Neural progenitor cell (in vitro differentiated cells): ENCODE results near the gene PWWP2B.

Experiments used
- EZH2 ChIP-seq: fragments of 200-600 bp; sonication (generic); IDR thresholded peaks from 2 replicates; pipeline ENCODE4 v1.6.1; 2017; ENCODE audit warnings: antibody characterized with exemption, mild to moderate bottlenecking, moderate library complexity
- EZH2phosphoT487 ChIP-seq: fragments of 200-600 bp; sonication (generic); IDR thresholded peaks from 2 replicates; pipeline ENCODE4 v1.6.1; 2017; ENCODE audit warnings: antibody characterized with exemption
- TF ChIP-seq, protein P1 (sequence below): fragments of 200-600 bp; sonication (generic); IDR thresholded peaks from 2 replicates; pipeline ENCODE4 v1.5.1; 2017; ENCODE audit warnings: antibody characterized with exemption, mild to moderate bottlenecking

GRCh38 chr10:132437541-132437950, 40.5 kb downstream of the PWWP2B start:
- TF ChIP-seq, protein P1, sequence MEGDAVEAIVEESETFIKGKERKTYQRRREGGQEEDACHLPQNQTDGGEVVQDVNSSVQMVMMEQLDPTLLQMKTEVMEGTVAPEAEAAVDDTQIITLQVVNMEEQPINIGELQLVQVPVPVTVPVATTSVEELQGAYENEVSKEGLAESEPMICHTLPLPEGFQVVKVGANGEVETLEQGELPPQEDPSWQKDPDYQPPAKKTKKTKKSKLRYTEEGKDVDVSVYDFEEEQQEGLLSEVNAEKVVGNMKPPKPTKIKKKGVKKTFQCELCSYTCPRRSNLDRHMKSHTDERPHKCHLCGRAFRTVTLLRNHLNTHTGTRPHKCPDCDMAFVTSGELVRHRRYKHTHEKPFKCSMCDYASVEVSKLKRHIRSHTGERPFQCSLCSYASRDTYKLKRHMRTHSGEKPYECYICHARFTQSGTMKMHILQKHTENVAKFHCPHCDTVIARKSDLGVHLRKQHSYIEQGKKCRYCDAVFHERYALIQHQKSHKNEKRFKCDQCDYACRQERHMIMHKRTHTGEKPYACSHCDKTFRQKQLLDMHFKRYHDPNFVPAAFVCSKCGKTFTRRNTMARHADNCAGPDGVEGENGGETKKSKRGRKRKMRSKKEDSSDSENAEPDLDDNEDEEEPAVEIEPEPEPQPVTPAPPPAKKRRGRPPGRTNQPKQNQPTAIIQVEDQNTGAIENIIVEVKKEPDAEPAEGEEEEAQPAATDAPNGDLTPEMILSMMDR: no peak
- no peak for TF ChIP-seq EZH2phosphoT487
- TF ChIP-seq EZH2: no peak
